Nephron progenitor cell (in vitro differentiated cells): ENCODE data around the gene SCNN1A.

Source experiments
- DNase-seq: peaks from one replicate; pipeline ENCODE4 v3.0.0; 2021
- H3K27ac Mint-ChIP-seq: 2 replicates; pipeline ENCODE4 v1.8.0; 2021; ENCODE audit warnings: mild to moderate bottlenecking, moderate library complexity, mixed read lengths
- H3K27me3 Mint-ChIP-seq: 2 replicates; pipeline ENCODE4 v1.8.0; 2021; ENCODE audit warnings: mild to moderate bottlenecking, low read depth, mixed read lengths; ENCODE audit not compliant: poor library complexity
- H3K36me3 Mint-ChIP-seq: 2 replicates; pipeline ENCODE4 v1.8.0; 2021; ENCODE audit warnings: low read depth, mixed read lengths
- H3K4me1 Mint-ChIP-seq: 2 replicates; pipeline ENCODE4 v1.8.0; 2021; ENCODE audit warnings: mixed read lengths
- H3K4me3 Mint-ChIP-seq: 2 replicates; pipeline ENCODE4 v1.8.0; 2021; ENCODE audit warnings: mild to moderate bottlenecking, moderate library complexity, mixed read lengths
- H3K9me3 Mint-ChIP-seq: 2 replicates; pipeline ENCODE4 v1.8.0; 2021; ENCODE audit warnings: mild to moderate bottlenecking, moderate library complexity, mixed read lengths
- CTCF ChIP-seq: fragments of 200-600 bp; sonication (generic); IDR thresholded peaks from 2 replicates; pipeline ENCODE4 v1.5.0; 2021; ENCODE audit warnings: antibody characterized with exemption

SCNN1A gene

GRCh38 chr12:6356374-6356820 is 19.0 kb downstream of the SCNN1A start:
- no peak for TF ChIP-seq CTCF
- Mint-ChIP-seq H3K27ac (no peak overlapping the region), H3K27me3 (peaks cover 17% of the 10 kb centered on the region)

DNA sequence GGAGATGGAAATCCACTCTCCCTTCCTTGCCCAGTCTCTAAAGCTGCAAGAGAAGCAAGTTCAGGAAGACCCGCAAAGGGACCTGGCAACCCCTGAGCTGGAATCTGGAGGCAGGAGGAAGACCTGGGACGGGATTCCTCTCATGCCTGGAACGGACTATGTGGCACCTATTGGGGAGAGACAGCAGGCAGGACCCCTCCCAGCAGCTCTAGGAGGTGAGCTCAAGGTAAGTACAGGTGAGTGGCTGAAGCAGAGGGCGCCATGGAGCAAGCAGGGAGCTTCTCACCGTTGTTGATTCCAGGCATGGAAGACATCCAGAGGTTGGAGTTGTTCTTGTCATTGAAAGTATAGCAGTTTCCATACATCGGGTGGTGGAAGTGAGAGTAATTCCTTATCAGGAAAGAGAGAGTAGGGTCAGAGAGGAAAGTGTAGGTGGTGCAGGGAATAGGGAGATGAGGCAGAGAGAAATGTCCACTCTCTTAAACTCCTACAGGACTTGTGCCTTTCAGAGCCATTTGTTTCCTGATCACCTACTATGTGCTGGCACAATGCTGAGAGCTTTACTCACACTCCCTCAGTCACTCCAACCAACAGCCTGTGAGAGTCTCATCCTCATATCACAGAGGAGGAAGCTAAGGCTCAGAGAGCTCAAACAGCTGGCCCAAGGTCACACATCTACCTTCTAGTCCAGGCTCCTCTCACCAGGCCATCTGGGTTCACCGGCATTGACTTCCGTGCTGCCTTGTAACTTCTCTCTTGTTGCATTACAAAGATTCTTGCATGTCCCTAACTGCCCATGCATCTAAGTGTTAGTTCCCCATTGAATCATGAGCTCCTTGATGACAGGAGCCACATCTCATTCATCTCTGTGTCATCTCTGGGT is 19.6 kb downstream of the SCNN1A start:
- no peak overlapping the region for H3K4me3 Mint-ChIP-seq
- peaks cover 47% of the 10 kb centered on the region for H3K4me1 Mint-ChIP-seq
- DNase-seq: no peak
- no peak overlapping the region for H3K27ac Mint-ChIP-seq
- no peaks in the 10 kb centered on the region for H3K9me3 Mint-ChIP-seq
- no peaks in the 10 kb centered on the region for H3K36me3 Mint-ChIP-seq
- H3K27me3 Mint-ChIP-seq: peaks cover 17% of the 10 kb centered on the region
- TF ChIP-seq CTCF: no peak

More at GRCh38 chr12:6356374-6356820, 19.0 kb downstream of the SCNN1A start:
- H3K9me3 Mint-ChIP-seq: no peaks in the 10 kb centered on the region
- H3K36me3 Mint-ChIP-seq: no peaks in the 10 kb centered on the region
- no peak overlapping the region for H3K4me3 Mint-ChIP-seq
- H3K4me1 Mint-ChIP-seq: peaks cover 52% of the 10 kb centered on the region
- no peak for DNase-seq

- H3K9me3 Mint-ChIP-seq: no peaks in the 10 kb centered on the region
- no peak overlapping the region for H3K4me3 Mint-ChIP-seq
- H3K27ac Mint-ChIP-seq: no peak overlapping the region
- H3K4me1 Mint-ChIP-seq: peaks cover 38% of the 10 kb centered on the region
- no peak for TF ChIP-seq CTCF
- H3K27me3 Mint-ChIP-seq: peaks cover 13% of the 10 kb centered on the region
- H3K36me3 Mint-ChIP-seq: no peaks in the 10 kb centered on the region
- DNase-seq: no peak
Observed at GRCh38 chr12:6354495-6355393, 20.6 kb downstream of the SCNN1A start.

- peaks cover 37% of the 10 kb centered on the region for H3K4me1 Mint-ChIP-seq
- H3K36me3 Mint-ChIP-seq: no peaks in the 10 kb centered on the region
- no peak overlapping the region for H3K27ac Mint-ChIP-seq
- no peaks in the 10 kb centered on the region for H3K9me3 Mint-ChIP-seq
- no peak for TF ChIP-seq CTCF
- peaks cover 18% of the 10 kb centered on the region for H3K27me3 Mint-ChIP-seq
- H3K4me3 Mint-ChIP-seq: no peak overlapping the region
- DNase-seq: no peak
Observed at GRCh38 chr12:6352193-6353173, 22.9 kb downstream of the SCNN1A start.

GRCh38 chr12:6351622-6352021 is 23.7 kb downstream of the SCNN1A start:
- no peak overlapping the region for H3K27ac Mint-ChIP-seq
- no peak for DNase-seq
- H3K27me3 Mint-ChIP-seq: peaks cover 21% of the 10 kb centered on the region
- peaks cover 38% of the 10 kb centered on the region for H3K4me1 Mint-ChIP-seq
- H3K9me3 Mint-ChIP-seq: no peaks in the 10 kb centered on the region
- TF ChIP-seq CTCF: no peak
- no peaks in the 10 kb centered on the region for H3K36me3 Mint-ChIP-seq
- H3K4me3 Mint-ChIP-seq: no peak overlapping the region
